ENCODE data around the gene TLCD3A. TPM values are rescaled to one million over a fixed set of nuclear protein-coding genes. Genes with fewer than 3 reads are reported as not detected.
A peak's percentile ranks its signal among the peaks of the same experiment; 100 is the strongest.

TLCD3A gene
- total and polyA plus RNA-seq, 9 of the 15 experiments (the other 6 are each of a cell fraction or from before 2014, with no cell fraction given), result 1.3 to 13.5 (median 7.3) TPM

GRCh38 chr17:731644-732066 is 741 bp upstream of the TLCD3A start:
- ATAC-seq (peak; percentile 55), DNase-seq (ENCODE audit: extremely low read depth in 1 of 4, low spot score in 3 of 4) (no peak), FAIRE-seq (no peak)
- Histone ChIP-seq H3K9me3 (replicated peaks; ENCODE audit: control insufficient read depth, insufficient read depth, low read depth, low read length) (no peaks in the 10 kb centered on the region), H2AFZ (ENCODE audit: low read depth, low read length) (peak overlapping the region; percentile 76), H3K27ac (ENCODE audit: extremely low read depth, low read depth, low read length) (peak overlapping the region; percentile 51; the same call in 1 of the 3 replicates), H4K20me1 (replicated peaks; ENCODE audit: control insufficient read depth, insufficient read depth, low read length) (no peaks in the 10 kb centered on the region), H3K4me2 (ENCODE audit: insufficient read depth, low read length) (peak overlapping the region; percentile 68), H3K4me1 (replicated peaks in 1 of 2; ENCODE audit: control insufficient read depth in 2 of 2, insufficient read depth in 2 of 2, low read length in 2 of 2) (peaks cover 7 to 17% of the 10 kb centered on the region in 2 experiments; a peak in 4 of 5 replicates), H3K4me3 (peak overlapping the region; percentile 61), H3K9ac (ENCODE audit: insufficient read depth in 1 of 2, low read depth in 2 of 2, low read length in 2 of 2) (peak overlapping the region; percentile 64 to 88; a peak in 3 of 4 replicates), H3K27me3 (ENCODE audit: control insufficient read depth in 2 of 2, insufficient read depth in 2 of 2, low read length in 2 of 2) (no peaks in the 10 kb centered on the region), H3K79me2 (ENCODE audit: control insufficient read depth, insufficient read depth, low read length) (peaks cover 12% of the 10 kb centered on the region; the same call in 2 of the 3 replicates), H3K9me1 (ENCODE audit: control insufficient read depth, insufficient read depth, low read length) (no peaks in the 10 kb centered on the region), H3K36me3 (ENCODE audit: control insufficient read depth, insufficient read depth, low read length) (peaks cover 19% of the 10 kb centered on the region; the same call in 2 of the 3 replicates)
- in situ Hi-C loops (cut with MboI) (no loop called here), intact Hi-C loops (cut with micrococcal nuclease) (no loop called here)
- ChIA-PET CTCF (ENCODE audit: low intra/inter-chr PET ratio) (no interaction called here), POLR2A (no interaction called here)
- BruUV-seq (replicated peaks), result no TSS peak
- WGBS (ENCODE audit: insufficient coverage, low coverage, missing lambda C conversion rate), result 9% methylated on average over 19 of the region's 26 CpGs
- TF ChIP-seq YBX1 (IDR thresholded peaks at IDR 0.05) (no peak), ZNF23 (CRISPR knock-in tag; IDR thresholded peaks at IDR 0.05) (no peak), ZBTB40 (IDR thresholded peaks at IDR 0.05) (0 out of 2 replicates have a peak, but pooled peaks have one; percentile 27), ZBTB40 (CRISPR knock-in tag; IDR thresholded peaks at IDR 0.05) (no peak), POLR2A (conservative IDR thresholded peaks at IDR 0.05) (no peak), HMGN3 (IDR thresholded peaks at IDR 0.05; ENCODE audit: borderline replicate concordance, extremely low read depth, insufficient read length, low read depth, low read length) (peak; percentile 11), ZNF445 (CRISPR knock-in tag; IDR thresholded peaks at IDR 0.05; ENCODE audit: low read depth) (no peak), ZNF3 (CRISPR knock-in tag; IDR thresholded peaks at IDR 0.05) (no peak), KDM5B (IDR thresholded peaks at IDR 0.05; ENCODE audit: insufficient replicate concordance, low read depth, low read length) (no peak), MNT (conservative IDR thresholded peaks at IDR 0.05) (no peak), CREBBP (IDR thresholded peaks at IDR 0.05; ENCODE audit: low read depth, low read length) (no peak), SIN3A (IDR thresholded peaks at IDR 0.05; ENCODE audit: borderline replicate concordance in 2 of 2, control insufficient read depth in 1 of 2, low read depth in 2 of 2, low read length in 2 of 2) (no peak)

Data from K562 (cell line).